ENCODE results near the gene AHCYL2.
"Not testable (repeated sequence)": the region's sequence is repeated elsewhere in the genome, so short reads cannot be mapped to it uniquely, and the experiment has no call there.

Gene AHCYL2

GRCh38 chr7:129470411-129470810 lies 245.6 kb downstream of the AHCYL2 start:
- TF ChIP-seq CTCF (IDR thresholded peaks at IDR 0.05) = no peak
- H3K79me2 ChIP-seq = no peaks in the 10 kb centered on the region
- H3K27ac ChIP-seq = no peak overlapping the region

DNA sequence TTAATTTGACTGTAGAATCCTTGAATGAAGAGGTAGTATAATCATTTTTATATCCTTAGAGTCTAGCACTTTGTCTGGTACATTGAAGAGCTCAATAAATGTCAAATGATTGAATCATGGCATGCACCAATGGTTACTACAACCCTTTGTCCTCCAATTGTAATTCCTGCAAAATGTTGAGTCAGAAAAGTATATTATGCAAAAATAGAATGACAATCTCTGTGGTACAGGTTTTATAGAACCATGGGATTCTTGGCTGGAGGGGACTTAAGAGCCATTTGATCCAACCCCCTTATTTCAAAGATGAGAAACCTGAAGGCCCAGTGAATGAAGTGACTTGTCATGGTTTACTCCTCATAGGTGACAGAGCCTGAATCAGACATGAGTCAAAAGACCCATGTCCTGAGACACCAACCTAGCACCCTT lies 246.6 kb downstream of the AHCYL2 start:
- Histone ChIP-seq H3K4me2 (ENCODE audit: low read length) (no peak overlapping the region), H3K4me3 (ENCODE audit: low read depth, low read length) (no peak overlapping the region), H3K27ac (no peak overlapping the region), H3K4me1 (no peaks in the 10 kb centered on the region), H3K36me3 (ENCODE audit: control insufficient read depth, insufficient read depth, low read length) (no peaks in the 10 kb centered on the region), H3K9me3 (ENCODE audit: control insufficient read depth, low read length) (no peaks in the 10 kb centered on the region), H3K27me3 (ENCODE audit: control insufficient read depth, insufficient read depth, low read length) (no peaks in the 10 kb centered on the region), H2AFZ (no peak overlapping the region), H3K9ac (no peak overlapping the region), H3K79me2 (no peaks in the 10 kb centered on the region)
- TF ChIP-seq CTCF (IDR thresholded peaks at IDR 0.05) = no peak

More at GRCh38 chr7:129470411-129470810, 245.6 kb downstream of the AHCYL2 start:
- H3K4me1 ChIP-seq = no peaks in the 10 kb centered on the region
- H3K9me3 ChIP-seq (ENCODE audit: control insufficient read depth, low read length) = no peaks in the 10 kb centered on the region
- no peaks in the 10 kb centered on the region for H3K27me3 ChIP-seq (ENCODE audit: control insufficient read depth, insufficient read depth, low read length)
- no peak overlapping the region for H3K9ac ChIP-seq
- no peak overlapping the region for H3K4me3 ChIP-seq (ENCODE audit: low read depth, low read length)
- no peak overlapping the region for H3K4me2 ChIP-seq (ENCODE audit: low read length)
- no peak overlapping the region for H2AFZ ChIP-seq
- no peaks in the 10 kb centered on the region for H3K36me3 ChIP-seq (ENCODE audit: control insufficient read depth, insufficient read depth, low read length)

GRCh38 chr7:129475931-129476330 lies 251.1 kb downstream of the AHCYL2 start:
- H3K27me3 ChIP-seq (ENCODE audit: control insufficient read depth, insufficient read depth, low read length); H3K9ac ChIP-seq; H3K4me3 ChIP-seq (ENCODE audit: low read depth, low read length); H2AFZ ChIP-seq; H3K4me1 ChIP-seq; H3K4me2 ChIP-seq (ENCODE audit: low read length); H3K27ac ChIP-seq; H3K9me3 ChIP-seq (ENCODE audit: control insufficient read depth, low read length); H3K36me3 ChIP-seq (ENCODE audit: control insufficient read depth, insufficient read depth, low read length); H3K79me2 ChIP-seq: not testable (repeated sequence)

DNA sequence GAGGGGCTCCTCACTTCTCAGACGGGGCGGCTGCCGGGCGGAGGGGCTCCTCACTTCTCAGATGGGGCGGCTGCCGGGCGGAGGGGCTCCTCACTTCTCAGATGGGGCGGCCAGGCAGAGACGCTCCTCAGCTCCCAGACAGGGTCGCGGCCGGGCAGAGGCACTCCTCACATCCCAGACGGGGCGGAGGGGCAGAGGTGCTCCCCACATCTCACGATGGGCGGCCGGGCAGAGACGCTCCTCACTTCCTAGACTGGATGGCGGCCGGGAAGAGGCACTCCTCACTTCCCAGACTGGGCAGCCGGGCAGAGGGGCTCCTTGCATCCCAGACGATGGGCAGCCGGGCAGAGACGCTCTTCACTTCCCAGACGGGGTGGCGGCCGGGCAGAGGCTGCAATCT lies 251.6 kb downstream of the AHCYL2 start:
- not testable (repeated sequence) for H3K9ac ChIP-seq; H3K4me3 ChIP-seq (ENCODE audit: low read depth, low read length); H3K4me1 ChIP-seq; H3K4me2 ChIP-seq (ENCODE audit: low read length); H3K36me3 ChIP-seq (ENCODE audit: control insufficient read depth, insufficient read depth, low read length); H3K27me3 ChIP-seq (ENCODE audit: control insufficient read depth, insufficient read depth, low read length); H2AFZ ChIP-seq; H3K27ac ChIP-seq; H3K79me2 ChIP-seq; H3K9me3 ChIP-seq (ENCODE audit: control insufficient read depth, low read length)
